H9 (cell line): ENCODE results near the gene LRRC3C. TPM values are rescaled to one million over a fixed set of nuclear protein-coding genes. Genes with fewer than 3 reads are reported as not detected.

ENCODE experiments used
- DNase-seq: peaks from one replicate; pipeline ENCODE4 v3.0.0-alpha.2; 2017
- H2AFZ ChIP-seq: one replicate; pipeline ENCODE4 v1.6.1; 2013; ENCODE audit warnings: mild to moderate bottlenecking, low read length, control low read depth, moderate library complexity
- H2AK5ac ChIP-seq: 2 replicates; pipeline ENCODE4 v1.6.1; 2013; ENCODE audit warnings: low read length, control low read depth, mixed read lengths; ENCODE audit not compliant: insufficient read length
- H2BK120ac ChIP-seq: one replicate; pipeline ENCODE4 v1.6.1; 2013; ENCODE audit warnings: low read depth, mild to moderate bottlenecking, low read length, control low read depth, inconsistent platforms; ENCODE audit not compliant: poor library complexity, severe bottlenecking
- H2BK12ac ChIP-seq: 2 replicates; pipeline ENCODE4 v1.6.1; 2013; ENCODE audit warnings: low read length, control low read depth, mixed read lengths, low read depth; ENCODE audit not compliant: insufficient read length
- H2BK15ac ChIP-seq: 2 replicates; pipeline ENCODE4 v1.6.1; 2013; ENCODE audit warnings: low read depth, low read length, control low read depth
- H2BK20ac ChIP-seq: one replicate; pipeline ENCODE4 v1.6.1; 2013; ENCODE audit warnings: low read depth, mild to moderate bottlenecking, low read length, control low read depth, inconsistent platforms; ENCODE audit not compliant: poor library complexity, severe bottlenecking
- H2BK5ac ChIP-seq: 2 replicates; pipeline ENCODE4 v1.6.1; 2013; ENCODE audit warnings: low read length, control low read depth, mixed read lengths; ENCODE audit not compliant: insufficient read length
- H3K14ac ChIP-seq: 2 replicates; pipeline ENCODE4 v1.6.1; 2013; ENCODE audit warnings: low read length, control low read depth; ENCODE audit not compliant: insufficient read depth
- H3K18ac ChIP-seq: 2 replicates; pipeline ENCODE4 v1.6.1; 2013; ENCODE audit warnings: low read depth, mild to moderate bottlenecking, mixed read lengths, low read length, control low read depth; ENCODE audit not compliant: insufficient read length
- H3K23ac ChIP-seq: 2 replicates; pipeline ENCODE4 v1.6.1; 2013; ENCODE audit warnings: low read length, control low read depth, mixed read lengths, low read depth; ENCODE audit not compliant: insufficient read length
- H3K23me2 ChIP-seq: 2 replicates; pipeline ENCODE4 v1.6.1; 2013; ENCODE audit warnings: low read depth, mild to moderate bottlenecking, mixed read lengths, low read length, control low read depth; ENCODE audit not compliant: insufficient read length, poor library complexity, severe bottlenecking
- H3K27ac ChIP-seq: 2 replicates; pipeline ENCODE4 v1.5.1; 2013; ENCODE audit warnings: low read length, control low read depth, mixed read lengths, low read depth; ENCODE audit not compliant: insufficient read length
- H3K27me3 ChIP-seq: 2 replicates; pipeline ENCODE4 v1.6.1; 2013; ENCODE audit warnings: low read length, control low read depth, inconsistent platforms; ENCODE audit not compliant: insufficient read depth
- H3K4ac ChIP-seq: 2 replicates; pipeline ENCODE4 v1.6.1; 2013; ENCODE audit warnings: low read depth, mild to moderate bottlenecking, control low read depth, inconsistent platforms, low read length, moderate library complexity
- H3K4me1 ChIP-seq: 2 replicates; pipeline ENCODE4 v1.6.1; 2013; ENCODE audit warnings: low read length, control low read depth, inconsistent platforms; ENCODE audit not compliant: insufficient read depth
- H3K4me2 ChIP-seq: 2 replicates; pipeline ENCODE4 v1.6.1; 2013; ENCODE audit warnings: low read length, control low read depth, mixed read lengths; ENCODE audit not compliant: insufficient read length, insufficient read depth
- H3K56ac ChIP-seq: 2 replicates; pipeline ENCODE4 v1.6.1; 2013; ENCODE audit warnings: low read depth, mild to moderate bottlenecking, mixed read lengths, low read length, control low read depth; ENCODE audit not compliant: insufficient read length
- H3K79me1 ChIP-seq: 2 replicates; pipeline ENCODE4 v1.6.1; 2013; ENCODE audit warnings: low read depth, mild to moderate bottlenecking, moderate library complexity, low read length, control low read depth, inconsistent platforms; ENCODE audit not compliant: insufficient read depth, poor library complexity, severe bottlenecking
- H3K79me2 ChIP-seq: 2 replicates; pipeline ENCODE4 v1.6.1; 2013; ENCODE audit warnings: low read length, control low read depth, inconsistent platforms; ENCODE audit not compliant: insufficient read depth
- H3K9ac ChIP-seq: 2 replicates; pipeline ENCODE4 v1.6.1; 2013; ENCODE audit warnings: low read length, control low read depth, mixed read lengths; ENCODE audit not compliant: insufficient read length; ENCODE audit errors: extremely low read depth
- H3K9me3 ChIP-seq: one replicate; pipeline ENCODE4 v1.6.1; 2013; ENCODE audit warnings: low read depth, low read length, inconsistent platforms; ENCODE audit not compliant: control insufficient read depth
- H3T11ph ChIP-seq: one replicate; pipeline ENCODE4 v1.6.1; 2013; ENCODE audit warnings: mild to moderate bottlenecking, low read length, control low read depth, inconsistent platforms
- H4K20me1 ChIP-seq: one replicate; pipeline ENCODE4 v1.6.1; 2013; ENCODE audit not compliant: control insufficient read depth, insufficient read length, insufficient read depth
- H4K5ac ChIP-seq: 2 replicates; pipeline ENCODE4 v1.6.1; 2013; ENCODE audit warnings: low read depth, mild to moderate bottlenecking, mixed read lengths, low read length, control low read depth; ENCODE audit not compliant: insufficient read length
- H4K8ac ChIP-seq: replicated peaks from 2 replicates; pipeline ENCODE4 v1.6.1; 2013; ENCODE audit warnings: low read length, control low read depth, mixed read lengths, low read depth; ENCODE audit not compliant: insufficient read length
- H4K91ac ChIP-seq: 2 replicates; pipeline ENCODE4 v1.6.1; 2013; ENCODE audit warnings: low read depth, mild to moderate bottlenecking, moderate library complexity, mixed read lengths, low read length, control low read depth; ENCODE audit not compliant: insufficient read length
- H3K27ac Mint-ChIP-seq, 3 experiments: 2 replicates in 2 of 3; 3 replicates in 1 of 3; pipeline ENCODE4 v1.8.0; 2020 to 2021; ENCODE audit warnings: mixed read lengths in 3 of 3, mild to moderate bottlenecking in 1 of 3, moderate library complexity in 1 of 3
- H3K27me3 Mint-ChIP-seq: 2 replicates; pipeline ENCODE4 v1.8.0; 2021; ENCODE audit warnings: low read depth, mild to moderate bottlenecking, moderate library complexity, mixed read lengths
- H3K36me3 Mint-ChIP-seq, 3 experiments: 2 replicates in 2 of 3; 3 replicates in 1 of 3; pipeline ENCODE4 v1.8.0; 2020 to 2021; ENCODE audit warnings: low read depth in 3 of 3, mixed read lengths in 3 of 3; ENCODE audit not compliant: insufficient read depth in 1 of 3
- H3K4me1 Mint-ChIP-seq, 2 experiments: 2 replicates each; pipeline ENCODE4 v1.8.0; 2020; ENCODE audit warnings: mixed read lengths in 2 of 2
- H3K4me3 Mint-ChIP-seq, 2 experiments: 2 replicates in 1 of 2; 3 replicates in 1 of 2; pipeline ENCODE4 v1.8.0; 2020 to 2021; ENCODE audit warnings: mild to moderate bottlenecking in 2 of 2, mixed read lengths in 2 of 2, moderate library complexity in 1 of 2
- H3K9me3 Mint-ChIP-seq, 2 experiments: 2 replicates in 1 of 2; 3 replicates in 1 of 2; pipeline ENCODE4 v1.8.0; 2020; ENCODE audit warnings: mild to moderate bottlenecking in 2 of 2, mixed read lengths in 2 of 2, moderate library complexity in 1 of 2
- WGBS: extraction: QIAGEN DNeasy Blood & Tissue Kit; methylation state at CpG from one replicate; pipeline ENCODE4 v1.1.7; 2013; ENCODE audit warnings: missing lambda C conversion rate, low lambda C conversion rate, mixed read lengths; ENCODE audit not compliant: insufficient read length; ENCODE audit errors: extremely low coverage; 5-methylcytosine and 5-hydroxymethylcytosine counted together
- total RNA-seq: library from RNA; stranded (reverse); gene quantifications from 2 replicates; pipeline ENCODE4 v1.2.1, GENCODE V29; 2021
- TF ChIP-seq, protein P1 (sequence below): fragments of 200-600 bp; sonication (generic); conservative IDR thresholded peaks from 3 replicates; pipeline ENCODE4 v1.8.0; 2021; ENCODE audit warnings: antibody characterized with exemption, mild to moderate bottlenecking

Gene LRRC3C
- total RNA-seq, 1 experiment from 2014 or later: not detected

- peaks cover 6 to 12% (median 9%) of the 10 kb centered on the region in 3 experiments; a peak in 6 of 7 replicates for H3K36me3 Mint-ChIP-seq
- H3K4me1 ChIP-seq: peaks cover 8% of the 10 kb centered on the region
- peaks cover 2% of the 10 kb centered on the region for H3K79me1 ChIP-seq
- H3K4me1 Mint-ChIP-seq: peaks cover 23 to 28% of the 10 kb centered on the region in 2 experiments
- H3K79me2 ChIP-seq: peaks cover 12% of the 10 kb centered on the region
- no peak overlapping the region for H2BK120ac ChIP-seq
- H3K9me3 ChIP-seq: no peaks in the 10 kb centered on the region
- no peak overlapping the region for H3K56ac ChIP-seq
- H2AK5ac ChIP-seq: no peak overlapping the region
- H3K27me3 Mint-ChIP-seq: peaks cover 2% of the 10 kb centered on the region; the same call in 1 of the 2 replicates
- DNase-seq: no peak
- no peak overlapping the region for H2BK15ac ChIP-seq
- no peak overlapping the region for H3K23ac ChIP-seq
- H4K91ac ChIP-seq: no peak overlapping the region
- peak overlapping the region; percentile 78 for H3K4me2 ChIP-seq
- no peak overlapping the region for H4K5ac ChIP-seq
- no peak overlapping the region for H3K4ac ChIP-seq
- no peaks in the 10 kb centered on the region for H3K27me3 ChIP-seq
- H3K23me2 ChIP-seq: peaks cover 12% of the 10 kb centered on the region
- H3K9me3 Mint-ChIP-seq: no peaks in the 10 kb centered on the region
- H3K9ac ChIP-seq: no peak overlapping the region
- TF ChIP-seq, protein P1, sequence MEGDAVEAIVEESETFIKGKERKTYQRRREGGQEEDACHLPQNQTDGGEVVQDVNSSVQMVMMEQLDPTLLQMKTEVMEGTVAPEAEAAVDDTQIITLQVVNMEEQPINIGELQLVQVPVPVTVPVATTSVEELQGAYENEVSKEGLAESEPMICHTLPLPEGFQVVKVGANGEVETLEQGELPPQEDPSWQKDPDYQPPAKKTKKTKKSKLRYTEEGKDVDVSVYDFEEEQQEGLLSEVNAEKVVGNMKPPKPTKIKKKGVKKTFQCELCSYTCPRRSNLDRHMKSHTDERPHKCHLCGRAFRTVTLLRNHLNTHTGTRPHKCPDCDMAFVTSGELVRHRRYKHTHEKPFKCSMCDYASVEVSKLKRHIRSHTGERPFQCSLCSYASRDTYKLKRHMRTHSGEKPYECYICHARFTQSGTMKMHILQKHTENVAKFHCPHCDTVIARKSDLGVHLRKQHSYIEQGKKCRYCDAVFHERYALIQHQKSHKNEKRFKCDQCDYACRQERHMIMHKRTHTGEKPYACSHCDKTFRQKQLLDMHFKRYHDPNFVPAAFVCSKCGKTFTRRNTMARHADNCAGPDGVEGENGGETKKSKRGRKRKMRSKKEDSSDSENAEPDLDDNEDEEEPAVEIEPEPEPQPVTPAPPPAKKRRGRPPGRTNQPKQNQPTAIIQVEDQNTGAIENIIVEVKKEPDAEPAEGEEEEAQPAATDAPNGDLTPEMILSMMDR: no peak
- no peak overlapping the region for H3K14ac ChIP-seq
- peak overlapping the region; percentile 96 to 98; a peak in 4 of 5 replicates for H3K4me3 Mint-ChIP-seq
- no CpG with 5 or more reads among the region's 5 CpGs for WGBS
- no peak overlapping the region for H3T11ph ChIP-seq
- no peak overlapping the region for H4K8ac ChIP-seq
- no peak overlapping the region for H2BK20ac ChIP-seq
- no peak overlapping the region for H3K27ac ChIP-seq
- no peaks in the 10 kb centered on the region for H4K20me1 ChIP-seq
- H2BK5ac ChIP-seq: no peak overlapping the region
- H2AFZ ChIP-seq: no peak overlapping the region
- H3K27ac Mint-ChIP-seq: peak overlapping the region in 1 of 3 experiments; percentile 22; a peak in 1 of 7 replicates
- H2BK12ac ChIP-seq: no peak overlapping the region
- H3K18ac ChIP-seq: no peak overlapping the region
Measured at GRCh38 chr17:39979016-39979670, 51.6 kb downstream of the LRRC3C start.
